Measurements from ENCODE around the gene UBE2Q1. TPM values are rescaled to one million over a fixed set of nuclear protein-coding genes. Genes with fewer than 3 reads are reported as not detected.

Gene UBE2Q1
- total and polyA plus RNA-seq, 2 of the 8 experiments (the other 6 are each of a cell fraction or from before 2014, with no cell fraction given): 13.2 to 95.8 TPM

GRCh38 chr1:154547105-154547732, 11.2 kb downstream of the UBE2Q1 start (continued):
- TF ChIP-seq USF2 (IDR thresholded peaks at IDR 0.05; ENCODE audit: low read length): no peak

All from H1 (cell line).